PC-9 (cell line): ENCODE results near the gene SDK2. TPM values are rescaled to one million over a fixed set of nuclear protein-coding genes. Genes with fewer than 3 reads are reported as not detected.

Experiments used
- BruUV-seq: library from RNA; stranded (reverse); fragments of 400-500 nt; replicated peaks from 2 replicates; lab custom pipeline; 2021; lab: Mats Ljungman, UMichigan
- CTCF ChIA-PET: fragments of 300-600 bp; sonication (Branson Sonifier 250); formaldehyde crosslinking; loops from one replicate; lab custom pipeline; 2022; ENCODE audit warnings: antibody characterized with exemption; lab: Charles Lee
- POLR2A ChIA-PET: fragments of 300-600 bp; sonication (Branson Sonifier 250); formaldehyde crosslinking; loops from one replicate; lab custom pipeline; 2022; ENCODE audit warnings: antibody characterized with exemption; ENCODE audit not compliant: unreplicated experiment; lab: Charles Lee
- DNase-seq, 2 experiments: peaks; one replicate each; pipeline versions ENCODE4 v3.0.0 to v3.0.0-alpha.2; 2015 to 2022; ENCODE audit warnings: mixed read lengths in 1 of 2
- H2AFZ ChIP-seq: fragments of 200-600 bp; sonication (generic); 2 replicates; pipeline ENCODE4 v1.8.1; 2017; ENCODE audit warnings: antibody characterized with exemption
- H3F3A ChIP-seq: fragments of 200-600 bp; sonication (generic); 2 replicates; pipeline ENCODE4 v1.8.1; 2017; ENCODE audit warnings: antibody characterized with exemption, mild to moderate bottlenecking, low read depth; ENCODE audit not compliant: insufficient read depth
- H3K27ac ChIP-seq: fragments of 200-600 bp; sonication (generic); 2 replicates; pipeline ENCODE4 v1.6.1; 2016; ENCODE audit warnings: mixed run types
- H3K27me3 ChIP-seq: fragments of 200-600 bp; sonication (generic); 2 replicates; pipeline ENCODE4 v1.6.1; 2016; ENCODE audit warnings: low read depth, mixed run types; ENCODE audit not compliant: insufficient read depth
- H3K36me3 ChIP-seq: fragments of 200-600 bp; sonication (generic); 2 replicates; pipeline ENCODE4 v1.6.1; 2016; ENCODE audit warnings: low read depth, mixed run types
- H3K4me1 ChIP-seq: fragments of 200-600 bp; sonication (generic); replicated peaks from 2 replicates; pipeline ENCODE4 v1.6.1; 2016; ENCODE audit warnings: mixed run types; ENCODE audit not compliant: insufficient read depth
- H3K4me2 ChIP-seq: fragments of 200-600 bp; sonication (generic); 2 replicates; pipeline ENCODE4 v1.6.1; 2017; ENCODE audit warnings: mixed run types
- H3K4me3 ChIP-seq: fragments of 200-600 bp; sonication (generic); 2 replicates; pipeline ENCODE4 v1.6.1; 2016; ENCODE audit warnings: mixed run types
- H3K79me2 ChIP-seq: fragments of 200-600 bp; sonication (generic); 2 replicates; pipeline ENCODE4 v1.6.1; 2017; ENCODE audit warnings: low read depth, mixed run types
- H3K9me2 ChIP-seq: fragments of 200-600 bp; sonication (generic); 2 replicates; pipeline ENCODE4 v1.8.1; 2017; ENCODE audit warnings: mild to moderate bottlenecking; ENCODE audit not compliant: insufficient read depth
- H3K9me3 ChIP-seq: fragments of 200-600 bp; sonication (generic); 2 replicates; pipeline ENCODE4 v1.8.1; 2016; ENCODE audit warnings: low read depth; ENCODE audit not compliant: insufficient read depth
- H4K20me1 ChIP-seq: fragments of 200-600 bp; sonication (generic); 2 replicates; pipeline ENCODE4 v1.8.1; 2017; ENCODE audit not compliant: insufficient read depth
- EZH2 ChIP-seq: fragments of 200-600 bp; sonication (generic); IDR thresholded peaks from 2 replicates; pipeline ENCODE4 v1.8.0; 2017; ENCODE audit warnings: antibody characterized with exemption, low read depth
- intact Hi-C: fragments of 100-400 bp; cut with micrococcal nuclease; formaldehyde crosslinking; loops from one replicate; pipeline ENCODE4 v1.10.0; 2022; ENCODE audit not compliant: unreplicated experiment
- total RNA-seq: library from RNA; stranded (reverse); gene quantifications from 2 replicates; pipeline ENCODE4 v1.2.3, GENCODE V29; 2021
- TF ChIP-seq, protein P1 (sequence below): fragments of 200-600 bp; sonication (generic); conservative IDR thresholded peaks from 2 replicates; pipeline ENCODE4 v1.6.1; 2017; ENCODE audit warnings: mixed run types, antibody characterized with exemption, mild to moderate bottlenecking, moderate library complexity

The SDK2 gene
- total RNA-seq, 1 experiment from 2014 or later, result 0.04 TPM

DNA sequence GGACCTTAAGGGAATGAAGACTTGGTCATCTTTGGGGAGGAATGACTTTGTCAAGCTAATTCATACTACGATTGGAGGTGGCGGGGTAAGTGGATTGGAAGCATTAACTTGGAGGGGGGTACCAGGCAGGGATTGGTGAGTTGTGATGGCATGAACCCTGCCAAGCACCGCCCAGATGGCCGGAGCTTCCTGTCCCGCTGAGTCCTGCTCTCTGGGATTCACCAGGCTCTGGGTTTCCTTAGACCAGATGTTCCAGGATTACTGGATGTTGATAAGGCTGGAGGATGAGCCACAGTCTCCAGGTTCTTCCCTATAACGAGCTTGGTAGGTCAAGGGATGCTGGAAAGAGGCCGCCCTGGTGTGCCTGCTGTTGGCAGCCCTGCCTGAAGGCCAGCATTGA is 154.9 kb downstream of the SDK2 start:
- BruUV-seq, result no TSS peak

DNA sequence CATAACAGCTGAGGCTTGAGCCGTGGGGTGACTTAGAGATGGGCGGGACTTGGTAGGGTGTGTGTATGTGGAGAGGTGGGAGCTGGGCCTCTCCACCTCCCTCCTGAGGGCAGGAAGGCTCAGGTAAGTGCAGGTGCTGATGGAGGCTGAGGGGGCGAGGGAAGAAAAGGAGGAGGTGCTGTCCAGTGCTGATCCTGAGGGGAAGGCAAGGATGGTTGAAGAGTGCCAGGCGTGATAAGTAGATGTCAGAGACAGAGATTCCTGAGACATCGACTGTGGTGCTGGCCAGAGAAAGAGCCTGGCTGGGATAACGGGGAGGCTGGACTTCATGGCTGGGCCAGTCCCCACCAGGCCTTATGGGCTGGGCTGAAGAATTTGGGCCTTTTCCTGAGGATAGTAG is 159.1 kb downstream of the SDK2 start:
- Histone ChIP-seq H3K4me2 (no peak overlapping the region), H3K4me1 (no peaks in the 10 kb centered on the region), H3K79me2 (no peaks in the 10 kb centered on the region), H3F3A (no peaks in the 10 kb centered on the region), H3K36me3 (no peaks in the 10 kb centered on the region), H2AFZ (no peak overlapping the region), H3K27me3 (peaks cover 96% of the 10 kb centered on the region), H4K20me1 (no peaks in the 10 kb centered on the region), H3K9me2 (no peaks in the 10 kb centered on the region), H3K9me3 (no peaks in the 10 kb centered on the region), H3K4me3 (no peak overlapping the region), H3K27ac (no peak overlapping the region)
- BruUV-seq, result no TSS peak
- CTCF ChIA-PET, result no interaction called here
- DNase-seq, result no peak
- no peak for TF ChIP-seq EZH2
- TF ChIP-seq, protein P1, sequence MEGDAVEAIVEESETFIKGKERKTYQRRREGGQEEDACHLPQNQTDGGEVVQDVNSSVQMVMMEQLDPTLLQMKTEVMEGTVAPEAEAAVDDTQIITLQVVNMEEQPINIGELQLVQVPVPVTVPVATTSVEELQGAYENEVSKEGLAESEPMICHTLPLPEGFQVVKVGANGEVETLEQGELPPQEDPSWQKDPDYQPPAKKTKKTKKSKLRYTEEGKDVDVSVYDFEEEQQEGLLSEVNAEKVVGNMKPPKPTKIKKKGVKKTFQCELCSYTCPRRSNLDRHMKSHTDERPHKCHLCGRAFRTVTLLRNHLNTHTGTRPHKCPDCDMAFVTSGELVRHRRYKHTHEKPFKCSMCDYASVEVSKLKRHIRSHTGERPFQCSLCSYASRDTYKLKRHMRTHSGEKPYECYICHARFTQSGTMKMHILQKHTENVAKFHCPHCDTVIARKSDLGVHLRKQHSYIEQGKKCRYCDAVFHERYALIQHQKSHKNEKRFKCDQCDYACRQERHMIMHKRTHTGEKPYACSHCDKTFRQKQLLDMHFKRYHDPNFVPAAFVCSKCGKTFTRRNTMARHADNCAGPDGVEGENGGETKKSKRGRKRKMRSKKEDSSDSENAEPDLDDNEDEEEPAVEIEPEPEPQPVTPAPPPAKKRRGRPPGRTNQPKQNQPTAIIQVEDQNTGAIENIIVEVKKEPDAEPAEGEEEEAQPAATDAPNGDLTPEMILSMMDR, result no peak
- POLR2A ChIA-PET, result no interaction called here
- intact Hi-C loops, result no loop called here

More for the DNA sequence above, 154.9 kb downstream of the SDK2 start:
- no peak overlapping the region for H3K27ac ChIP-seq
- no peak overlapping the region for H3K4me2 ChIP-seq
- intact Hi-C loops, result no loop called here
- H3K79me2 ChIP-seq, result no peaks in the 10 kb centered on the region
- H3K4me3 ChIP-seq, result no peak overlapping the region
- H2AFZ ChIP-seq, result no peak overlapping the region
- ChIA-PET POLR2A (interaction anchor here (0.6 kb wide), 1 partner anchor 20 kb away, joined by 5 read pairs; no protein-coding TSS in a partner anchor), CTCF (no interaction called here)
- no peaks in the 10 kb centered on the region for H3K36me3 ChIP-seq
- DNase-seq, result no peak
- no peaks in the 10 kb centered on the region for H3K9me2 ChIP-seq
- no peaks in the 10 kb centered on the region for H4K20me1 ChIP-seq
- H3K4me1 ChIP-seq, result no peaks in the 10 kb centered on the region
- TF ChIP-seq, protein P1, result no peak
- TF ChIP-seq EZH2, result no peak
- H3K27me3 ChIP-seq, result peaks cover 98% of the 10 kb centered on the region
- no peaks in the 10 kb centered on the region for H3K9me3 ChIP-seq
- no peaks in the 10 kb centered on the region for H3F3A ChIP-seq

DNA sequence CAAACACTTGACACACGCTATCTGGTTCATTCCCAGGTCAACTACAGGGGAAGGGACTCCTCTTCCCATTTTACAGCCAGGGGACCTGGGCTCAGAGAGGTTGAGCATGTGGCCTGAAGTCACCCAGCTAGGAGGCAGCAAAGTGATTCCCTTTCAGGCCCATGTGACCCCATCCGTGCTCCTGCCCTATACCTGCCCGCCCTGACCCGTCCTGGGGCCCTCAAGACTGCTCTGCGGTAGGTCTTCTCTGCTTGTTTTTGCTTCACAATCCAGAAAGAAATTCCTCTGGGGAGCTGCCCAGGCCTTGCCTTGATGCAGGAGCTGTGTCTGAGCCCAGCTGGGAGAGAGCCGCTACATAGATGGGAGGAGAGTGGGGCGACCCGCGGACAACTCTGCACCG is 161.4 kb downstream of the SDK2 start:
- no peak overlapping the region for H3K4me3 ChIP-seq
- H3K4me1 ChIP-seq, result no peaks in the 10 kb centered on the region
- H3K4me2 ChIP-seq, result no peak overlapping the region
- H3K36me3 ChIP-seq, result no peaks in the 10 kb centered on the region
- H3K27me3 ChIP-seq, result peaks cover 93% of the 10 kb centered on the region
- ChIA-PET POLR2A (no interaction called here), CTCF (no interaction called here)
- DNase-seq, result no peak
- H3K9me2 ChIP-seq, result no peaks in the 10 kb centered on the region
- H3K9me3 ChIP-seq, result no peaks in the 10 kb centered on the region
- TF ChIP-seq, protein P1, result no peak
- TF ChIP-seq EZH2, result no peak
- intact Hi-C loops, result no loop called here
- H3K27ac ChIP-seq, result no peak overlapping the region
- no peaks in the 10 kb centered on the region for H4K20me1 ChIP-seq
- H2AFZ ChIP-seq, result no peak overlapping the region
- no peaks in the 10 kb centered on the region for H3K79me2 ChIP-seq
- H3F3A ChIP-seq, result no peaks in the 10 kb centered on the region
- no TSS peak for BruUV-seq
